ENCODE measurements around the gene TMEM11. TPM values are rescaled to one million over a fixed set of nuclear protein-coding genes. Genes with fewer than 3 reads are reported as not detected.

The TMEM11 gene
- total and polyA plus RNA-seq, 2 of the 4 experiments (the other 2 are of a cell fraction): 19.9 to 44.7 TPM

DNA sequence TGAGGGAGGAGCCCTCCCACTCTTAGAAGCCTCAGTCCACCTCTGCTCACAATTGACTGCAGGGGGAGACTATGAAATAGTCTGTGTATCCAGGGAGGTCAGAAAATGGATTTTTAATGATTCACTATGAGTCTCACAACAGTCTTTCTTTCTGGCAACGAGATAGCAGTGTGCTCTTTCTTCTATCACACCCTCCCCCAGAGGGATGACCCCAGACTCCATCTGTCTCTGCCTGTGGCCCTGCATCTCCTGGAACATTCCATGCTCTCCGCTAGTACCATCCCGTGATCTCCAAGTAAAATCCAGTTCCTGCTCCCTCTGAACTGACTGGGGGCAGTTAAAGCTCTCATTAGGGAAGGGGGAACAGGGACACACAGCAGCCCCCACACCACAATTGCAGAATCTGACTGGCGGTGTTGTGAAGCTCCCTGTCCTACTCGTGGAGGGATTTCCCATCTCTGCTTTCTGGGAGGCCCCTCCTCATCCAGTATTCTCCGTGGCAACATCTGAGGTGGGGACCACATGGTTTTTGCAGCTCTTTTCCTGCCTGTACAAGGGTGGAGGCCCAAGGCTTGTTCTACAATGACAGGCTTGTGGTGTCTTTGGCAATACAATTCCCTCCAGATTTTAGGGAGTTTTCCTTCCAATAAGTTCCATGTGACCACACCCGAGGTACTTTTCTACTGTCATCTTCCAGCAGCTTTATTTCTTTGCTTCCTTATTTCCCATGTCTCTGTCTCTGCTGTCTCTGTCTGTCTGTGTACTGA, 19.8 kb upstream of the TMEM11 start:
- Histone ChIP-seq H3K27me3 (ENCODE audit: control insufficient read depth, insufficient read depth, low read length) (no peaks in the 10 kb centered on the region), H4K5ac (ENCODE audit: low read depth, low read length) (no peak overlapping the region), H3K9me3 (ENCODE audit: control insufficient read depth, insufficient read depth, low read length) (peaks cover 3% of the 10 kb centered on the region; the same call in 1 of the 2 replicates), H2BK5ac (ENCODE audit: low read depth, low read length, poor library complexity, severe bottlenecking) (no peak overlapping the region), H2AK5ac (ENCODE audit: low read depth, low read length) (no peak overlapping the region), H3K56ac (ENCODE audit: extremely low read depth, insufficient read depth, low read length) (no peak overlapping the region), H3K36me3 (ENCODE audit: control insufficient read depth, insufficient read depth, low read length) (no peaks in the 10 kb centered on the region), H2BK15ac (ENCODE audit: low read depth, low read length) (no peak overlapping the region), H2AK9ac (replicated peaks; ENCODE audit: low read depth, low read length, poor library complexity) (no peak overlapping the region), H3K4ac (ENCODE audit: low read depth, low read length) (no peak overlapping the region), H4K20me1 (ENCODE audit: insufficient read depth, low read length) (no peaks in the 10 kb centered on the region), H3K23ac (ENCODE audit: low read depth, low read length) (no peak overlapping the region), H4K91ac (ENCODE audit: insufficient read depth, low read depth, low read length) (no peak overlapping the region), H3K79me1 (ENCODE audit: low read depth in 1 of 2, low read length in 2 of 2) (no peaks in the 10 kb centered on the region; a peak in 1 of 4 replicates), H3K9ac (ENCODE audit: low read depth, low read length) (no peak overlapping the region), H2BK120ac (ENCODE audit: low read depth, low read length) (no peak overlapping the region), H3K14ac (replicated peaks; ENCODE audit: low read depth, low read length) (no peak overlapping the region), H3K9me1 (ENCODE audit: insufficient read depth, low read length) (peaks cover 4% of the 10 kb centered on the region; the same call in 1 of the 2 replicates), H3K18ac (ENCODE audit: low read depth, low read length) (no peak overlapping the region), H2AFZ (replicated peaks; ENCODE audit: low read length, poor library complexity) (no peak overlapping the region), H3K4me2 (ENCODE audit: low read depth, low read length) (no peak overlapping the region), H2BK20ac (ENCODE audit: low read depth, low read length) (no peak overlapping the region), H4K8ac (ENCODE audit: low read depth in 2 of 2, low read length in 2 of 2) (no peak overlapping the region), H3K4me3 (ENCODE audit: insufficient read depth, low read depth, low read length) (no peak overlapping the region), H3K27ac (ENCODE audit: insufficient read depth, low read length) (no peak overlapping the region), H3K4me1 (ENCODE audit: control insufficient read depth, insufficient read depth, low read length) (no peaks in the 10 kb centered on the region)
- in situ Hi-C loops (cut with MboI; ENCODE audit: low sequenced_read_pairs) (no loop called here), intact Hi-C loops (cut with micrococcal nuclease) (no loop called here), dilution Hi-C loops (cut with HindIII; ENCODE audit: low sequenced_read_pairs, unreplicated experiment) (no loop called here)
- POLR2A ChIA-PET (ENCODE audit: unreplicated experiment): no interaction called here
- TF ChIP-seq FOS (IDR thresholded peaks at IDR 0.05; ENCODE audit: low read depth, low read length) (no peak), NFE2L2 (IDR thresholded peaks at IDR 0.05; ENCODE audit: low read depth, low read length) (no peak), CHD1 (IDR thresholded peaks at IDR 0.05; ENCODE audit: low read depth, low read length) (no peak), RCOR1 (IDR thresholded peaks at IDR 0.05; ENCODE audit: insufficient replicate concordance, low read length) (no peak), RFX5 (IDR thresholded peaks at IDR 0.05; ENCODE audit: low read depth, low read length) (no peak), RAD21 (IDR thresholded peaks at IDR 0.05; ENCODE audit: low read length) (no peak), MAFK (IDR thresholded peaks at IDR 0.05; ENCODE audit: low read depth, low read length) (no peak), SMC3 (IDR thresholded peaks at IDR 0.05; ENCODE audit: low read depth, low read length) (no peak), BHLHE40 (IDR thresholded peaks at IDR 0.05; ENCODE audit: low read depth, low read length) (no peak)
- TF ChIP-seq, protein P1, sequence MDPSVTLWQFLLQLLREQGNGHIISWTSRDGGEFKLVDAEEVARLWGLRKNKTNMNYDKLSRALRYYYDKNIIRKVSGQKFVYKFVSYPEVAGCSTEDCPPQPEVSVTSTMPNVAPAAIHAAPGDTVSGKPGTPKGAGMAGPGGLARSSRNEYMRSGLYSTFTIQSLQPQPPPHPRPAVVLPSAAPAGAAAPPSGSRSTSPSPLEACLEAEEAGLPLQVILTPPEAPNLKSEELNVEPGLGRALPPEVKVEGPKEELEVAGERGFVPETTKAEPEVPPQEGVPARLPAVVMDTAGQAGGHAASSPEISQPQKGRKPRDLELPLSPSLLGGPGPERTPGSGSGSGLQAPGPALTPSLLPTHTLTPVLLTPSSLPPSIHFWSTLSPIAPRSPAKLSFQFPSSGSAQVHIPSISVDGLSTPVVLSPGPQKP (IDR thresholded peaks at IDR 0.05; ENCODE audit: borderline replicate concordance, low read depth, low read length): no peak
- no TSS peak for BruUV-seq (replicated peaks)
- CTCF ChIA-PET: no interaction called here
- DNase-seq: no peak
- WGBS, 2 experiments (ENCODE audit: extremely low coverage in 2 of 2, insufficient read length in 1 of 2): no CpG with 5 or more reads among the region's 7 CpGs
- ATAC-seq (ENCODE audit: low read depth): peak; percentile 14; the same call in 1 of the 2 replicates

All from IMR-90 (cell line).